ENCODE measurements around the gene S100B.

S100B gene

GRCh38 chr21:46557919-46558392 is 46.9 kb downstream of the S100B start:
- FAIRE-seq: no peak

GRCh38 chr21:46557469-46557868 is 47.4 kb downstream of the S100B start:
- no peak for FAIRE-seq

- FAIRE-seq: no peak
Measured at GRCh38 chr21:46556802-46557201, 48.1 kb downstream of the S100B start.

- FAIRE-seq: no peak
Measured at GRCh38 chr21:46555678-46556077, 49.2 kb downstream of the S100B start.

- no peak for FAIRE-seq
Measured at GRCh38 chr21:46555225-46555617, 49.7 kb downstream of the S100B start.

- no peak for FAIRE-seq
Measured at GRCh38 chr21:46554431-46555224, 50.3 kb downstream of the S100B start.

- no peak for FAIRE-seq
Measured at GRCh38 chr21:46553993-46554392, 50.9 kb downstream of the S100B start.

GRCh38 chr21:46552865-46553379 is 52.0 kb downstream of the S100B start:
- FAIRE-seq: no peak

GRCh38 chr21:46552274-46552673 is 52.6 kb downstream of the S100B start:
- no peak for FAIRE-seq

GRCh38 chr21:46551636-46552241 is 53.1 kb downstream of the S100B start:
- no peak for FAIRE-seq

- FAIRE-seq: no peak
Measured at GRCh38 chr21:46550116-46550941, 54.6 kb downstream of the S100B start.

GRCh38 chr21:46549650-46550049 is 55.2 kb downstream of the S100B start:
- FAIRE-seq: no peak

Measured in endometrium (tissue), 2 donors.